ENCODE results near the gene F8.
"Not testable (repeated sequence)": the region's sequence is repeated elsewhere in the genome, so short reads cannot be mapped to it uniquely, and the experiment has no call there.

F8 gene

DNA sequence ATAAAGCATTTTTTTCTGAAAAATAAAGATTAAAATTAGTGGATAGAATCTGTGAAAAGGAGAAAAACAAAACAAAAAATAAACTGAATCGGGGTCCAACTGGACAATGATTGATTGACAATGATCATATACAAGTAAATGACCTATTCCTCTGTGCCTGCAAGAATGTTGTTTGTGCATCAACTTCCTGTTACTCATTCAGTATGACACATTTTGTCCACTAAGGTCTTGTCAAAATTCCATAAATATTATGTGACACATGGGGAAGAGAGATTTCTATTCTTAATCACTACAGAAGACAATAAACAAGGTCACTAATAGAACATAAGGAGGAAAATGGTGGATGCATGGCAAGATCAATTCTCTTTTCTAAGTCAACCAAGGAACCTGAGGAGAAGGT lies 54.9 kb downstream of the F8 start:
- H3K4me3 ChIP-seq (ENCODE audit: low read depth, low read length): no peak overlapping the region
- TF ChIP-seq, protein P1, sequence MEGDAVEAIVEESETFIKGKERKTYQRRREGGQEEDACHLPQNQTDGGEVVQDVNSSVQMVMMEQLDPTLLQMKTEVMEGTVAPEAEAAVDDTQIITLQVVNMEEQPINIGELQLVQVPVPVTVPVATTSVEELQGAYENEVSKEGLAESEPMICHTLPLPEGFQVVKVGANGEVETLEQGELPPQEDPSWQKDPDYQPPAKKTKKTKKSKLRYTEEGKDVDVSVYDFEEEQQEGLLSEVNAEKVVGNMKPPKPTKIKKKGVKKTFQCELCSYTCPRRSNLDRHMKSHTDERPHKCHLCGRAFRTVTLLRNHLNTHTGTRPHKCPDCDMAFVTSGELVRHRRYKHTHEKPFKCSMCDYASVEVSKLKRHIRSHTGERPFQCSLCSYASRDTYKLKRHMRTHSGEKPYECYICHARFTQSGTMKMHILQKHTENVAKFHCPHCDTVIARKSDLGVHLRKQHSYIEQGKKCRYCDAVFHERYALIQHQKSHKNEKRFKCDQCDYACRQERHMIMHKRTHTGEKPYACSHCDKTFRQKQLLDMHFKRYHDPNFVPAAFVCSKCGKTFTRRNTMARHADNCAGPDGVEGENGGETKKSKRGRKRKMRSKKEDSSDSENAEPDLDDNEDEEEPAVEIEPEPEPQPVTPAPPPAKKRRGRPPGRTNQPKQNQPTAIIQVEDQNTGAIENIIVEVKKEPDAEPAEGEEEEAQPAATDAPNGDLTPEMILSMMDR (IDR thresholded peaks at IDR 0.05; ENCODE audit: low read depth, low read length, missing control alignments): no peak
- DNase-seq (ENCODE audit: low read depth): no peak

DNA sequence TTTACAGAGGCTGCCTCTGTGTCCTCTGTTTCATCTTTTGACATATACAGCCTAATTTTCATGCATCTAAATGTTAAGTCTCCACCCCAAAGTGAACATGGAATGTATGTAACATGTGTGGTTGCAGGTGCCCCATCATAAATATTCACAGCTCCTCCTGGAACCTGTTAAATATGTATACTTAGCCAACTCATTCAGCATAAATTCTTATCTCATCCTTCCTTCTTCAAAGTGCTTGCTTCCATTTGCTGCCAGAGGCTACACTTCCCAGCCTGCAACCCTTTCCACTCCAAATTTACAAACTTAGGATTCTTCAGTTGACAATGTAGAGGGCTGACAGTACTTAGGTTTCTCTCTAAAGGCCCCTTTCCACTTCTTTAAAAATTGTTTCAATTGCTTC lies 60.6 kb downstream of the F8 start:
- no peak for DNase-seq (ENCODE audit: low read depth)
- no peak overlapping the region for H3K4me3 ChIP-seq (ENCODE audit: low read depth, low read length)
- TF ChIP-seq, protein P1 (IDR thresholded peaks at IDR 0.05; ENCODE audit: low read depth, low read length, missing control alignments): no peak

DNA sequence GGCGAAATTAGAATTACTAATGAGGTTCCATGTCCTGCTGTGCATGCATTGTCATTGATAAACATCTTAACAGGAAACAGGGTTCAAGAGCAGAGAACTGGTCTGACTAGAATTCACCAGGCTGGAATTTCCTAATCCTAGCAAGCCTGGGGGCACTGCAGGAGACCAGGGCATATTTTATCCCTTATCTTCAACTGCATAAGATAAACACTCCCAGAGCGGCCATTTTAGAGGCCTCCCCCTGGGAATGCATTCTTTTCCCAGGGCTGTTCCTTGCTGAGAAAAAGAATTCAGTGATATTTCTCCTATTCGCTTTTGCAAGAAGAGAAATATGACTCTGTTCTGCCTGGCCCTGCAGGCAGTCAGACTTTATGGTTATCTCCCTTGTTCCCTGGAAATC lies 66.7 kb downstream of the F8 start:
- DNase-seq (ENCODE audit: low read depth); H3K4me3 ChIP-seq (ENCODE audit: low read depth, low read length): not testable (repeated sequence)

- DNase-seq (ENCODE audit: low read depth); H3K4me3 ChIP-seq (ENCODE audit: low read depth, low read length): not testable (repeated sequence)
These were observed 83.3 kb downstream of the F8 start for GRCh38 chrX:154939265-154939664.

DNA sequence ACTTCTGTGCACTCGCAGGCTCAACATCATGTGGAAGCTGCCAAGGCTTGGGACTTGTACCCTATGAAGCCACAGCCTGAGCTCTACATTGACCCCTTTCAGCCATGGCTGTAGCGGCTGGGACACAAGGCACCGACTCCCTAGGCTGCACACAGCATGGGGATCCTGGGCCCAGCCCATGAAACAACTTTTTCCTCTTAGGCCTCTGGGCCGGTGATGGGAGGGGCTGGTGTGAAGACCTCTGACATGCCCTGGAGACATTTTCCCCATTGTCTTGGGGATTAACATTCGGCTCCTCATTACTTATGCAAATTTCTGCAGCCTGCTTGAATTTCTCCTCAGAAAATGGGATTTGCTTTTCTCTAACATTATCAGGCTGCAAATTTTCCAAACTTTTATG lies 97.8 kb downstream of the F8 start:
- not testable (repeated sequence) for H3K4me3 ChIP-seq (ENCODE audit: low read depth, low read length); DNase-seq (ENCODE audit: low read depth)

- DNase-seq (ENCODE audit: low read depth): no peak
- TF ChIP-seq, protein P1 (IDR thresholded peaks at IDR 0.05; ENCODE audit: low read depth, low read length, missing control alignments): peak; percentile 65
- peak overlapping the region; percentile 11; the same call in 1 of the 2 replicates for H3K4me3 ChIP-seq (ENCODE audit: low read depth, low read length)
These were observed 104.5 kb downstream of the F8 start for GRCh38 chrX:154918060-154918483.

DNA sequence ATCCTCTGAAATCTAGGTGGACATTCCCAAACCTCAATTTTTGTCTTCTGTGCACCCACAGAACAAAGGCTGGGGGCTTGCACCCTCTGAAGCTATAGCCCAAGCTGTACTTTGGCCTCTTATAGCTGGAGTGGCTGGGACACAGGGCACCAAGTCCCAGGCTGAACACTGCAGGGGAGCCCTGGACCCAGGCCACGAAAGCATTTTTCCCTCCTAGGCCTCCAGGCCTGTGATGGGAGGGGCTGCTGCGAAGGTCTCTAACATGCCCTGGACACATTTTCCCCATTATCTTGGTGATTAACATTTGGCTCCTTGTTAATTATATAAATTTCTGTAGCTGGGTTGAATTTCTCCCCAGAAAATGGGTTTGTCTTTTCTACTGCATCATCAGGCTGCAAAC lies 108.5 kb downstream of the F8 start:
- H3K4me3 ChIP-seq (ENCODE audit: low read depth, low read length): no peak overlapping the region
- no peak for DNase-seq (ENCODE audit: low read depth)
- TF ChIP-seq, protein P1 (IDR thresholded peaks at IDR 0.05; ENCODE audit: low read depth, low read length, missing control alignments): no peak

GRCh38 chrX:154910528-154910927 lies 112.0 kb downstream of the F8 start:
- DNase-seq (ENCODE audit: low read depth); H3K4me3 ChIP-seq (ENCODE audit: low read depth, low read length): not testable (repeated sequence)

GRCh38 chrX:154910048-154910447 lies 112.5 kb downstream of the F8 start:
- not testable (repeated sequence) for H3K4me3 ChIP-seq (ENCODE audit: low read depth, low read length); DNase-seq (ENCODE audit: low read depth)

DNA sequence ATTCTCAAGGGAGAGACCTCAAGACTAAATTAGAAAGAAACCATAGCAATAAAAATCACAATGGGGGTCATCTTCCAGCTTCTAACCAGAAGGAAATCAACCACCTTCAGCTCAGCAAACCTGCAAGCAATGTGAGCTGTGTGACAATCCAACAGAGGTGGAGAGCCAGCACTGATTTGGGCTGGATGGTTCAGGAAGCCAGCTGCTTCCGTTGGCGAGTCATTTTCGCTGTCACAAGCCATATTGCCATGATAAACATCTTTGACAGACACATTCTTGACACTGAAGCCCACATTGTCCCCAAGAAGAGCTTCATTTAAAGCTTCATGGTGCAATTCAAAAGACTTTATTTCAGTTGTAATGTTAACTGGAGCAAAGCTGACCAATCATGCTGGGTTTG lies 113.7 kb downstream of the F8 start:
- DNase-seq (ENCODE audit: low read depth): no peak
- no peak overlapping the region for H3K4me3 ChIP-seq (ENCODE audit: low read depth, low read length)
- TF ChIP-seq, protein P1 (IDR thresholded peaks at IDR 0.05; ENCODE audit: low read depth, low read length, missing control alignments): no peak
